Stimulated activated CD4-positive, alpha-beta T cell treated with anti-CD3 and anti-CD28 coated beads, Interleukin-15, amount 100 ng/mL, for 24 hours (primary cell): ENCODE data around the gene TJP1.
"Not testable (repeated sequence)": the region's sequence is repeated elsewhere in the genome, so short reads cannot be mapped to it uniquely, and the experiment has no call there.

Experiments
- DNase-seq: peaks from one replicate; pipeline ENCODE4 v3.0.0-alpha.2; 2020

Gene TJP1

DNA sequence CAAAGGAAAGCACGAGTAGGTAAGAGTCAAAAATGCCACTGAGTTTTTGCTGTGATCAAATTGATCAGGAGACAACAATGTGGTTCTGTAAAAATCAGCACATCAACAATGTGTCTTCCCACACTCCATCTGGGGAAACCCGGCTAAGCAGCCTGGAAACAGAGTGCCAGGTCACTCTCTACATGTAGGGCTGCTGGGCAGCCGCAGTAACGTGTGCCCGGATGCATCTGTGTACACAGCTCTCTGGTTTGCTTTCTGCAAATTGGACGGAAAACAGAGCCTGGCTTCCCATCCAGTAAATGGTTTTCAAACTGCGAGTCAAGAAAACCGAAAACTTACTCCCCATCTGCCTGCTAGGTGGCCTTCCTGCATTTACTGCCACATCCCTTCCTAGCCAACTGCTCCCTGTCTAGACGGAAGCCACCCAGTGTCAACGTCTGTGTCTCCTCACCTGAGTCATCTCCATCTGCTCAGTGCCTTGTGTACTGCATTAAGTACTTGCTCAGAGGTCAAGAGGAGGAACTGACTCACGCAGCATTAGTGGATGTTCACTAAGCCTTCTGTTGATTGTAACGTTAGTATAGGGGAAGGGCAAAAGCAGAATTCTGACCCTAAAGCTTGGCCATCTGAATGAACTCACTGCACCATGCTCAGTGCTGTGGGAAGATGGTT, 124.1 kb downstream of the TJP1 start:
- DNase-seq, result no peak

- no peak for DNase-seq
Observed at GRCh38 chr15:29696950-29697738, 125.1 kb downstream of the TJP1 start.

- DNase-seq, result not testable (repeated sequence)
Observed at GRCh38 chr15:29696506-29696905, 125.8 kb downstream of the TJP1 start.

DNA sequence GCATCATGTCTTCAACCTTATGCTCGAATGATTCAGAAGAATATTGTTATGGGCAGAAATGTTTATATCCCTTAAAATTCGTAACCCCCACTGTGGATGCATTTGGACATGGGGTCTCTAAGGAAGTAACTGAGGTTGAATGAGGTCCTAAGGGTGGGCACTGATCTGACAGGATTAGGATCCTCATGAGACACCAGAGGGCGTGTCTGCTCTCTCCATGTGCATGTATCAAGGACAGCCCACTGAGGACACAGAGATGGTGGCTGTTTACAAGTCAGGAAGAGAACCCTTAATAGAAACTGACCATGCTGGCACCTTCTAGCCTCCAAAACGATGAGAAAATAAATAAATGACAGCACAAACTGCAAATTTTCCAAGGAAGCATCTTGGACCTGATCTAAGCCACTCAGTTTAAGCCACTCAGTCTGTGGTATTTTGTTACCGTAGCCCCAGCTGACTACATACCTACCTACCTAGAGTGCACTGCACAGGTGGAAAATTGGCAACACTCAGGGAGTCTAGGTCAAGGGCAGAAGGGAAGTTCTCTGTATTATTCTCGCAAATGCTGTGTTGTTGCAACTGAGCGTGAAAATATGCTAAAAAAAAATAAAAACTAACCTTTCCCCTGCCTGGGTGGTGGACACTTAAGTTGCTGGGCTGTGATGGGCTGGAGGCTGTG, 126.6 kb downstream of the TJP1 start:
- no peak for DNase-seq

DNA sequence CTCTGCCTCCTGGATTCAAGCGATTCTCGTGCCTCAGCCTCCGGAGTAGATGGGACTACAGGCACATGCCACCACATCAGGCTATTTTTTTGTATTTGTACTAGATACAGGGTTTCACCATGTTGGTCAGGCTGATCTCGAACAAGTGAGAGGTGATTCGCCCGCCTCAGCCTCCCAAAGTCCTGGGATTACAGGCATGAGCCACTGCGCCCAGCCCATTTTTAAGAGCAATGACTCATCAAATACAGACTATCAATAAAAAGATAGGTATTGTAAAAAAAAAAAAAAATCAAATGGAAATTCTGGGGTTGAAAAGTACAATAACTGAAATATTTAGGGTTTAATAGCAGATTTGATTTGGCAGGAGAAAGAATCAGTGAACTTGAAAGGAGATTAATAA, 129.0 kb downstream of the TJP1 start:
- no peak for DNase-seq

- no peak for DNase-seq
Observed at GRCh38 chr15:29692527-29692926, 129.7 kb downstream of the TJP1 start.

- no peak for DNase-seq
Observed at GRCh38 chr15:29690765-29691475, 131.3 kb downstream of the TJP1 start.

GRCh38 chr15:29689287-29689986, 132.8 kb downstream of the TJP1 start:
- no peak for DNase-seq

DNA sequence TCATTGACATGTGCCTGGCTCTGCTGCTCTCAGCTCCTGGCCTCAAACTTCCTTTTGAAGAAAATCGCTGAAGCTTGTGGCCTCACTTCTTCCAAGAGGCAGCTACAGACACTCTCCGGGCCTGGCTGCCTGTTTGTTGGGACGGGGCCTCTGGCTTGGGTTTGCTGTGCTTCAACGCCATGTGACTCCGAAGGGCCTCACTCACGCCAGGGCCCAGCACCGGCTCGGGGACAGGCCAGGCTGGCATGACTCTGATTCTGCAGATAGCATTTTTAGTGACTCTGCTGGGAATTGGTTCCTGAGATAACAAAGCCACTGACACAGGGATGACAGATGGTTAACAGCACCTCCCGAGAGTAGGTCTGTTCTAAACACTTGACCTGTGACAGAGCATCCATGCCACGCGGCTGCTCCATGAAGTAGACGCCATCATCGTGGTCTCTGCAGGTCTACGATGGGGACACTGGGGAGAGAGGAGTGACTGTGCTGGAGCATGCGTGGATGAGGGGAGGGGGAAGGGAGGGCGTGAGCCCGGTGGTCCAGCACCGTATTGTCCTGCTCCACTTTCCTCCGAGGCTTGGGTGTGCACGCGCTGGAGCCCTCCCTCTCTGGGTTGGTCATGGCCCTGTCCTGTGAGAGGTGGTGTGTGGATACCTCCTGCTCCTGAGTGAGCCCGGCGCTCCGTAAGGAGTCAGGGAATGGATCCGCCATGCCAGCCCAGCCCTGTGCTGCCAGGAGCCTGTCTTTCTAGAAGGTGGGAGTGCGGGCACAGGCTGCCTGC, 133.6 kb downstream of the TJP1 start:
- no peak for DNase-seq

GRCh38 chr15:29687939-29688505, 134.2 kb downstream of the TJP1 start:
- DNase-seq, result no peak

DNA sequence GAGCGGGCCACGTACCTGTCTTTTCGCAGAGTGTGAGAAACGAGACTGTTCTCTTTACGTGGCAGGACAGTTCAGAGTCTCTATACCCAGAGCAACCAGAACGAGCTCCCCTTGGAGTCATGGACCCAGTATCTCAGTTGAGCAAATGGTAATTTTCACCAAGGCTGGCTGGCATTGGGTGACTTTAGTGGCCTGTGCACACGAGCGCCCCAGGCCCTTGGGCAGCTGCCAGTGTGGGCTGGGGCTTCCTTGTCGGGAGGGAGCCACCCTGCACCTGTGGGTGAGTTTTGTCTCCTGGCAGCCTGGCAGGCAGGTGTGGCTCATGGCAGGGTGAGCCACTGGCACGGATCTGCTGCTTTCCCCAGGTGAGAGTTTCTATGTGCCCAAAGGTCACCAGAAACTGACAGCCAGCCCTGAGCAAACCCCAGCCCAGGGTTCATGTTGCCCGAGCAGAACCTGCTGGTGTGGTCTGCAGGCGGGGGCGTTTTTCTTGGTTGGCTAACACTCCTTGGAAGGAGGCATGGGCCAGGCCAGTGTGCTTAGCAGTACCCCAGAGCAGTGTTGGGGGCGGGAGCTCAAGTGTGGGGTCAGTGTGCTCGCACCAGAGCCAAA, 135.0 kb downstream of the TJP1 start:
- no peak for DNase-seq

- no peak for DNase-seq
Observed at GRCh38 chr15:29686445-29687203, 135.6 kb downstream of the TJP1 start.

DNA sequence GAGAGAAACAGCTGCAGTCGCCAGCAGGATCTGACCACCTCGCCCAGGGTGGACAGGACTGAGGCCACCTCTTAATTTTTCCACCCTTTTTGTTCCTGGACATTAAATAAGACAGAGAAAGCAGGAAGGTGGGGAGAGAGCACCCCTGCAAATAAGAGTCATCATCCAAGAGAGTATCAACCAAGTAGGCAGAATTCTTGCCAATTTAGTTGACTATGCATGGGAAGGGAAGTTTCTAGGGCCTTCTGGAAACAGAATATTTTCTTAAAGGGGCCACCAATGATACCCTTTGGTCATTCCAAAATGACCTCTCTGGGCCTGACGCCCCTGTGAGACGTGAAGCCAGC, 136.2 kb downstream of the TJP1 start:
- DNase-seq, result no peak

- DNase-seq, result no peak
Observed at GRCh38 chr15:29685156-29686078, 136.9 kb downstream of the TJP1 start.

DNA sequence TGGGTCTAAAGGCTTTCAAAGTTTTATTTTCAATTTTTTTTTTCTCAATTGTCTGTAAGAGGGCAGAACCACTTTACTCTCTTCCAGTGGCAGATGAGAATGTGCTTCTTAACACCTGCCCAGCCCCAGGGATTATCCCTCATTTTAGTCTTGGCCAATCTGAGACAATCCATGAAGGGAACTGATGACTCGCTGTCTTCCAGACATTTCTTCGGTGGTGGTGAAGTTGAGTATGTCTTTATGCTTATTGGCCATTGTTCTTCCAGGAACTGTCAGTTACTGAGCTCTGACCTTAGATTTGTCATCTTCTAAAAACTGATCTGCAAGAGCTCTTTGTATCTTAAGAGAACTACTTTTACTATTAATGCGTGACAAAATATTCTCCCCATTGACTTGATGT, 139.5 kb downstream of the TJP1 start:
- no peak for DNase-seq

- no peak for DNase-seq
Observed at GRCh38 chr15:29682361-29682760, 139.9 kb downstream of the TJP1 start.

DNA sequence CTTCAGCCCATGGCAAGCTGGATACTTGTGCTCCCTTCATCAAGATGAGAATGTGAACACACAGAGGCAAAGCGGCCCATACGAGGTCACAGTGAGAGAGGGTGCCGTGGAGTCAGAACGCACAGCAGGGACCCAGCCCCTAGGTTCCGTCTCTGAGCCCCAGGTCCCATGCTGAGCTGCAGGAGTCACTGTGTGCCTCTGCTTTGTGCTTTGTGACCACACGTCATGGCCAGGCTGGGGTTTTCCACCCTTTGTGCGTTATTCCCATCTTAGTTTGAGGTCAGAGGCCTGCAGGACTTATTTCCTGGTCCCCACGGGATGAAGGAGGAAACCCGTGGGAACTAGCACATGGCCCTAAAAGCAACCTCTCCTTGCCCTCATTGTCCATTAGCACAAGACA, 140.3 kb downstream of the TJP1 start:
- DNase-seq, result no peak

DNA sequence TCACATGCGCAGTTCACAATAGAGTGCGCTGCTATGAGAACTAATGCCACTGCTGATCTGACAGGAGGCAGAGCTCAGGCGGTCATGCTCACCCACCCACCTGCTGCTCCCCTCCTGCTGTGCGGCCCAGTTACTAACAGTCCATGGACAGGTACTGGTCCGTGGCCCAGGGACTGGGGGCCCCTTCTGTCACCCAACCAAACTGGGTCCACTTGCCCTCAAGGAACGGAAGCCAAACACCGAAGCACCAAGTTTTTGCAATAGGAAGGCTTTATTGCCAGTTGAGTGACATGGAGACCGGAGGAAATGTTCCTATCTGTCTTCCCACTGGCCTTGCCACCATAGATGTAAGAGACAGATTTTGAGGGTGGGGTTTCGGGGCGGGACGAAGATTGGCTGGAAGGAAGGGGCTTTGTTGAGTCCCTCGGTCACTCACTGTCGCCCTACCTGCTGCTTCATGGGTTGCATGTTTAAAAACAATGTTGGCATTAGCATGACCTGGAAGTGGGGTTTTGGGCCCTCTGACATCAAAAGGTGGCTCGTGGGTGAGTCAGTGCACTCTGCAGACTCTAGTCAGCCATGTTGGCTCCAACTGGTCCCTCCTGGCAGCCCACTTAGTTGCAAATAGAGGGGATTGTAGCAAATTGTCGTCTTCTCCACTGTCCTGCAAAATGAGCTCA, 141.0 kb downstream of the TJP1 start:
- no peak for DNase-seq
